Measurements from ENCODE around the gene FOXP1.

DNA sequence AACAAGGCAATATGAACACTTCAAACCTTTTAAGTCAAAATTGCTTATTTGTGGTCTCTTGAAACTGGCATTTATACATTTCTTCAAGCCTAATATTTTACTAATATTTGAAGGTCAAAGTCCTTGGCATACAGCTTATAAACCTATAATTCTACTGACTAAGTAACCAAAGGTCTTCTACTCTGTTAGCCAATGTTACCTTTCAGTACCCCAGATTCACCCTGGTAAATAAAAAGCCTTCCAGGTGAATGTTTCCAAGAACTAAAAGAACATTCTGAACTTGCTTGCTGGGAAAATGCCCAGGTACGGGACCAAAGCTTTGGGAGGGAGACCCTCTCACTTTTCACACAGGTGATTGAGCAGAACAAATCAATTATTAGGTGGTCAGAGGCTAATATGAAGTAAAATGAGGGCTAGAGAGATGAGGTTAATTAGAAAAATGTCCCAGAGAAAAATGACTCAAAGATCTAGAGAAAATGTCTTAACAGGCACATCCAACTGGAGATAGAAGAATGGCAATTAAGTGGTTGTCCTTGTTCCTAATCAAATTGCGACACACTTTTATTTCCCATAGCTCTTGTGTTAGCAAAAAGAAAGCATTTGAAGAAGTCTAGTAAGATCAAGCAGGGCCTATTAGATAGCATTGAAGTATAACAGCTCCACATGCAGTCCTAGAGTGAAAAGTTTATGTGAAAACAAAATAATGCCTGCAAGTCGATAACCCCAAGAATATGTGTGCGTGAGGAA is 232.0 kb downstream of the FOXP1 start:
- TF ChIP-seq EP300 (IDR thresholded peaks at IDR 0.05) (no peak), POLR2A (IDR thresholded peaks at IDR 0.05) (no peak), POLR2AphosphoS5 (IDR thresholded peaks at IDR 0.05) (no peak)
- TF ChIP-seq, protein P1, sequence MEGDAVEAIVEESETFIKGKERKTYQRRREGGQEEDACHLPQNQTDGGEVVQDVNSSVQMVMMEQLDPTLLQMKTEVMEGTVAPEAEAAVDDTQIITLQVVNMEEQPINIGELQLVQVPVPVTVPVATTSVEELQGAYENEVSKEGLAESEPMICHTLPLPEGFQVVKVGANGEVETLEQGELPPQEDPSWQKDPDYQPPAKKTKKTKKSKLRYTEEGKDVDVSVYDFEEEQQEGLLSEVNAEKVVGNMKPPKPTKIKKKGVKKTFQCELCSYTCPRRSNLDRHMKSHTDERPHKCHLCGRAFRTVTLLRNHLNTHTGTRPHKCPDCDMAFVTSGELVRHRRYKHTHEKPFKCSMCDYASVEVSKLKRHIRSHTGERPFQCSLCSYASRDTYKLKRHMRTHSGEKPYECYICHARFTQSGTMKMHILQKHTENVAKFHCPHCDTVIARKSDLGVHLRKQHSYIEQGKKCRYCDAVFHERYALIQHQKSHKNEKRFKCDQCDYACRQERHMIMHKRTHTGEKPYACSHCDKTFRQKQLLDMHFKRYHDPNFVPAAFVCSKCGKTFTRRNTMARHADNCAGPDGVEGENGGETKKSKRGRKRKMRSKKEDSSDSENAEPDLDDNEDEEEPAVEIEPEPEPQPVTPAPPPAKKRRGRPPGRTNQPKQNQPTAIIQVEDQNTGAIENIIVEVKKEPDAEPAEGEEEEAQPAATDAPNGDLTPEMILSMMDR (IDR thresholded peaks at IDR 0.05): no peak
